Kidney (tissue), 14 donors: Measurements from ENCODE around the gene CTDNEP1. TPM values are rescaled to one million over a fixed set of nuclear protein-coding genes. Genes with fewer than 3 reads are reported as not detected.

Source experiments
- DNase-seq, 5 donors: peaks; one replicate each; pipeline ENCODE4 v3.0.0-alpha.2; 2013 to 2020
- FAIRE-seq: peaks from 2 replicates; lab custom pipeline; 2012; peaks lifted over from hg19 to GRCh38; lab: Jason Lieb, UNC
- H3K27ac ChIP-seq, 2 donors: one replicate each; pipeline ENCODE4 v1.7.0; 2013; ENCODE audit warnings: low read depth in 2 of 2, low read length in 2 of 2, inconsistent platforms in 1 of 2
- H3K27me3 ChIP-seq: one replicate; pipeline ENCODE4 v1.7.1; 2013; ENCODE audit warnings: low read length, inconsistent platforms; ENCODE audit not compliant: control insufficient read depth, insufficient read depth
- H3K36me3 ChIP-seq, 3 donors: one replicate each; pipeline versions ENCODE4 v1.7.0 to v1.7.1; 2013; ENCODE audit warnings: low read length in 3 of 3, control low read depth in 1 of 3, inconsistent platforms in 1 of 3; ENCODE audit not compliant: insufficient read depth in 3 of 3, control insufficient read depth in 2 of 3
- H3K4me1 ChIP-seq, 3 donors: one replicate each; pipeline versions ENCODE4 v1.7.0 to v1.7.1; 2013; ENCODE audit warnings: low read length in 3 of 3, inconsistent platforms in 1 of 3, low read depth in 1 of 3; ENCODE audit not compliant: control insufficient read depth in 2 of 3, insufficient read depth in 2 of 3
- H3K4me3 ChIP-seq, 3 donors: one replicate each; pipeline versions ENCODE4 v1.7.0 to v1.8.1; 2013; ENCODE audit warnings: low read length in 3 of 3, control low read depth in 1 of 3, inconsistent platforms in 1 of 3
- H3K9ac ChIP-seq, 3 donors: one replicate each; pipeline versions ENCODE4 v1.7.0 to v1.7.1; 2013; ENCODE audit warnings: low read length in 3 of 3, control low read depth in 1 of 3, inconsistent platforms in 1 of 3
- H3K9me3 ChIP-seq, 3 donors: one replicate each; pipeline versions ENCODE4 v1.7.0 to v1.7.1; 2013; ENCODE audit warnings: low read length in 3 of 3, control low read depth in 1 of 3, inconsistent platforms in 1 of 3; ENCODE audit not compliant: control insufficient read depth in 2 of 3, insufficient read depth in 1 of 3
- intact Hi-C: fragments of 100-400 bp; cut with DNase I; formaldehyde crosslinking; loops from one replicate; pipeline ENCODE4 v1.11.1; 2022
- polyA plus RNA-seq: library from polyadenylated mRNA; stranded (reverse); fragments of 350-450 nt; fragmentation: Illumina TruSeq; extraction: RNeasy Lipid Tissue Mini Kit (QIAGEN cat#74804); gene quantifications from one replicate; pipeline ENCODE4 v1.2.3, GENCODE V29; 2014; ENCODE audit warnings: low read depth, low replicate concordance; ENCODE audit not compliant: insufficient read depth
- total RNA-seq: library from RNA; stranded (reverse); fragmentation: NEBNext Ultra II Directional; extraction: Animal tissue kit (Norgen Biotek cat#: 25700); gene quantifications from one replicate; pipeline ENCODE4 v1.2.1, GENCODE V29; 2021
- TF ChIP-seq, protein P1 (sequence below): IDR thresholded peaks from 3 replicates; pipeline ENCODE4 v1.5.1; 2012; ENCODE audit warnings: mild to moderate bottlenecking, moderate library complexity, borderline replicate concordance; ENCODE audit not compliant: insufficient read depth; ENCODE audit errors: extremely low read depth
- donor health status: control.
- donor health status: control.
- donor health status: control.
- donor health status: control.
- donor health status: control.
- donor health status: DM: yes; HTN: yes; CAD: no.
- donor health status: Normal renal cell carcinoma (clear cell type).

Gene CTDNEP1
- total and polyA plus RNA-seq, 2 donors from 2014 or later = 113 to 124 TPM

DNA sequence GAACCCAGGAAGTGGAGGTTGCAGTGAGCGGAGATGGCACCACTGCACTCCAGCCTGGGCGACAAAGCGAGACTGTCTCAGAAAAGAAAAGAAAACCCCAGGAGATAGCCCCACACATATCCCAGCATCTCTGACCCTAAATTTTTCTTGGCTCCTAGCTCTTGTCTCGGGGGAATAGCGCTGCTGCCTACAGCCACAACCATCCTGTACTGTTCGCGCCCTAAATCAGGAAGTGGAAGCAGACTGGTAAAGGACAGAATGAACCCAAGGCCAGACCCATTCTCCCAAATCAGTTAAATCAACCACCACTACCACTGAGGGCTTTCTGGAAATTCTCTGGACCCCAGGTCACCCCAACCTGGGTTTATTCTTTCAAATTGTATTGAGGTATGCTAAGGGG is 1.7 kb downstream of the CTDNEP1 start:
- intact Hi-C loops = no loop called here
- TF ChIP-seq, protein P1, sequence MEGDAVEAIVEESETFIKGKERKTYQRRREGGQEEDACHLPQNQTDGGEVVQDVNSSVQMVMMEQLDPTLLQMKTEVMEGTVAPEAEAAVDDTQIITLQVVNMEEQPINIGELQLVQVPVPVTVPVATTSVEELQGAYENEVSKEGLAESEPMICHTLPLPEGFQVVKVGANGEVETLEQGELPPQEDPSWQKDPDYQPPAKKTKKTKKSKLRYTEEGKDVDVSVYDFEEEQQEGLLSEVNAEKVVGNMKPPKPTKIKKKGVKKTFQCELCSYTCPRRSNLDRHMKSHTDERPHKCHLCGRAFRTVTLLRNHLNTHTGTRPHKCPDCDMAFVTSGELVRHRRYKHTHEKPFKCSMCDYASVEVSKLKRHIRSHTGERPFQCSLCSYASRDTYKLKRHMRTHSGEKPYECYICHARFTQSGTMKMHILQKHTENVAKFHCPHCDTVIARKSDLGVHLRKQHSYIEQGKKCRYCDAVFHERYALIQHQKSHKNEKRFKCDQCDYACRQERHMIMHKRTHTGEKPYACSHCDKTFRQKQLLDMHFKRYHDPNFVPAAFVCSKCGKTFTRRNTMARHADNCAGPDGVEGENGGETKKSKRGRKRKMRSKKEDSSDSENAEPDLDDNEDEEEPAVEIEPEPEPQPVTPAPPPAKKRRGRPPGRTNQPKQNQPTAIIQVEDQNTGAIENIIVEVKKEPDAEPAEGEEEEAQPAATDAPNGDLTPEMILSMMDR = no peak
- FAIRE-seq (no peak), DNase-seq (no peak)
- H3K27ac ChIP-seq = no peak overlapping the region
- peak overlapping the region; percentile 62 to 86 (median 73) for H3K4me3 ChIP-seq
- H3K27me3 ChIP-seq = no peaks in the 10 kb centered on the region
- peaks cover 7 to 22% (median 13%) of the 10 kb centered on the region in 3 donors for H3K36me3 ChIP-seq
- H3K4me1 ChIP-seq = peaks cover 5 to 25% (median 19%) of the 10 kb centered on the region in 3 donors
- peak overlapping the region in 2 of 3 donors; percentile 91 to 97 for H3K9ac ChIP-seq
- H3K9me3 ChIP-seq = no peaks in the 10 kb centered on the region

DNA sequence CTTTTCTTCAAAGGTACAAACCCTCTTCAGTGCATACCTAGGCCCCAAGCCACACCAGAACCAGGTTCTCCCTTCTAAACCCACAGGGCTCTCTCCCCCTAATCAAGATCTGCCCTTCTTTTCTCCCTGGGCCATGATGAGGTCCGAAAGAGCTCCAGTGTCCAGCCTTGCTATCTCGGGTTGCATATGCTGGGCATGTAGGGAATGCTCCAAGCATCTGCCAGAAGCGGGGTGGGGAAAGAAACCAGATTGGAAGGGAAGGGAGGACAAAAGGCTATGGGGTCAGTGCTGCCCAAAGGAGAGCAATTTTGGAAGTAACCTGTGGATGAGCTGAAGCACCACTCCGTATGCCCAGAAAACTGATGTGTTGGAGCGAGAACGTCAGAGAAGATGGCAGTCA is 2.3 kb downstream of the CTDNEP1 start:
- Histone ChIP-seq H3K9ac (no peak overlapping the region), H3K27ac (no peak overlapping the region), H3K4me3 (no peak overlapping the region), H3K27me3 (no peaks in the 10 kb centered on the region), H3K36me3 (peaks cover 7 to 16% (median 16%) of the 10 kb centered on the region in 3 donors), H3K4me1 (peaks cover 5 to 25% (median 19%) of the 10 kb centered on the region in 3 donors), H3K9me3 (no peaks in the 10 kb centered on the region)
- intact Hi-C loops = no loop called here
- FAIRE-seq (no peak), DNase-seq (no peak)
- TF ChIP-seq, protein P1 = no peak

DNA sequence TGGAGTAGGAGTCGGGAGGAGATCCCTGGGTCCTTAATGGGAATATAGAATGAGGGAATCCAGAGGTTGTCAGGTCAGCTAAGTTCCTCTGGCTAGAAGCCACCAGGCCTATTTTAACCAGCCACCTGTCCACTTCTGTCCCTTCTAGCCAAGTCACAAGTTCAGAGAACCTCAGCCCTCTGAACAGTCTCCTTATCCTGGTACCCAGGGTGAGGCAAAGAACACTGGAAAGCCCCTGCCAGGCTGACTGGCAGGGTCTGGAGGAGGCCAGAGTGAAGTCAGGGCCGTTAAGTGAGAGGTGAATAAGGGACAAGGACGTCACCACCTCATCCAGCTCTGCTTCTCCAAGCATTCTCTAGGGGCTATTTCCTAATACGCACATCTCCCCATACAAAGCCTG is 2.7 kb downstream of the CTDNEP1 start:
- H3K9ac ChIP-seq = no peak overlapping the region
- FAIRE-seq = no peak

More for the DNA sequence above, 2.7 kb downstream of the CTDNEP1 start:
- intact Hi-C loops = no loop called here
- no peak overlapping the region for H3K4me3 ChIP-seq
- H3K36me3 ChIP-seq = peaks cover 7 to 16% (median 13%) of the 10 kb centered on the region in 3 donors
- TF ChIP-seq, protein P1 = no peak
- no peak overlapping the region for H3K27ac ChIP-seq
- H3K4me1 ChIP-seq = peaks cover 5 to 25% (median 19%) of the 10 kb centered on the region in 3 donors
- H3K9me3 ChIP-seq = no peaks in the 10 kb centered on the region
- no peaks in the 10 kb centered on the region for H3K27me3 ChIP-seq
- no peak for DNase-seq
